HepG2 (cell line): ENCODE measurements around the gene USP7.

Experiments
- CTCF ChIP-seq: sonication (generic); formaldehyde crosslinking; IDR thresholded peaks from 2 replicates; pipeline ENCODE4 v1.5.0; 2020; ENCODE audit warnings: mild to moderate bottlenecking, missing genetic modification reagents, moderate library complexity
- JARID2 ChIP-seq: sonication (generic); formaldehyde crosslinking; IDR thresholded peaks from 2 replicates; pipeline ENCODE4 v1.8.1; 2023; ENCODE audit warnings: missing genetic modification reagents, inconsistent platforms; ENCODE audit not compliant: insufficient replicate concordance
- KDM1A ChIP-seq: IDR thresholded peaks from 2 replicates; pipeline ENCODE4 v1.6.1; 2016; ENCODE audit warnings: missing compliant biosample characterization
- PRDM15 ChIP-seq: sonication (generic); formaldehyde crosslinking; IDR thresholded peaks from 2 replicates; pipeline ENCODE4 v1.4.0; 2020; ENCODE audit warnings: missing genetic modification reagents
- REST ChIP-seq, 2 experiments: IDR thresholded peaks; 2 replicates each; pipeline ENCODE4 v1.6.1; 2011 to 2012; ENCODE audit warnings: low read length in 2 of 2, borderline replicate concordance in 1 of 2, low read depth in 1 of 2, mild to moderate bottlenecking in 1 of 2, moderate library complexity in 1 of 2
- ZBTB1 ChIP-seq: sonication (generic); formaldehyde crosslinking; IDR thresholded peaks from 2 replicates; pipeline ENCODE4 v1.4.0; 2020; ENCODE audit warnings: missing genetic modification reagents, borderline replicate concordance
- ZNF350 ChIP-seq: sonication (generic); formaldehyde crosslinking; IDR thresholded peaks from 2 replicates; pipeline ENCODE4 v1.4.0; 2020; ENCODE audit warnings: mild to moderate bottlenecking, low read depth, missing genetic modification reagents, borderline replicate concordance

- no peak for TF ChIP-seq REST (IDR thresholded peaks at IDR 0.05; ENCODE audit: borderline replicate concordance in 1 of 2, low read depth in 1 of 2, low read length in 2 of 2)
- TF ChIP-seq KDM1A (CRISPR knock-in tag), result no peak
- TF ChIP-seq CTCF (CRISPR knock-in tag), result no peak
- no peak for TF ChIP-seq ZNF350 (CRISPR knock-in tag)
- TF ChIP-seq JARID2 (CRISPR knock-in tag), result no peak
- TF ChIP-seq PRDM15 (CRISPR knock-in tag), result no peak
- no peak for TF ChIP-seq ZBTB1 (CRISPR knock-in tag)
Observed at GRCh38 chr16:8916541-8917225, 47.0 kb downstream of the USP7 start.
